Left ventricle myocardium inferior (tissue), 1 donor: Measurements from ENCODE around the gene LANCL2. TPM values are rescaled to one million over a fixed set of nuclear protein-coding genes. Genes with fewer than 3 reads are reported as not detected.

Experiments
- DNase-seq: peaks from one replicate; pipeline ENCODE4 v3.0.0-alpha.2; 2020
- H3K27ac ChIP-seq: fragments of 200-600 bp; replicated peaks from 2 replicates; pipeline ENCODE4 v1.8.0; 2021
- H3K27me3 ChIP-seq: fragments of 200-600 bp; 2 replicates; pipeline ENCODE4 v1.8.0; 2021; ENCODE audit warnings: low read depth
- H3K36me3 ChIP-seq: fragments of 200-600 bp; 2 replicates; pipeline ENCODE4 v1.8.0; 2021
- H3K4me1 ChIP-seq: fragments of 200-600 bp; 2 replicates; pipeline ENCODE4 v1.8.0; 2021
- H3K4me3 ChIP-seq: fragments of 200-600 bp; 2 replicates; pipeline ENCODE4 v1.8.0; 2021; ENCODE audit warnings: mild to moderate bottlenecking, moderate library complexity
- H3K9me3 ChIP-seq: fragments of 200-600 bp; replicated peaks from 2 replicates; pipeline ENCODE4 v1.8.0; 2021
- intact Hi-C: fragments of 100-400 bp; cut with micrococcal nuclease; formaldehyde crosslinking; loops from one replicate; pipeline ENCODE4 v1.11.0; 2022
- total RNA-seq: library from RNA; stranded (reverse); fragmentation: NEBNext Ultra II Directional; extraction: Animal tissue kit (Norgen Biotek cat#: 25700); gene quantifications from one replicate; pipeline ENCODE4 v1.2.1, GENCODE V29; 2021
- TF ChIP-seq, protein P1 (sequence below): fragments of 200-600 bp; IDR thresholded peaks from 2 replicates; pipeline ENCODE4 v1.8.0; 2021; ENCODE audit warnings: antibody characterized with exemption, mild to moderate bottlenecking, borderline replicate concordance
- donor health status: DM: no; HTN: yes; CAD: no; lungs with severe emphysema.

LANCL2 gene
- total RNA-seq, 1 donor from 2014 or later, result 7.9 TPM

- Histone ChIP-seq H3K9me3 (no peaks in the 10 kb centered on the region), H3K27me3 (peaks cover 18% of the 10 kb centered on the region), H3K36me3 (no peaks in the 10 kb centered on the region), H3K27ac (no peak overlapping the region), H3K4me1 (peaks cover 5% of the 10 kb centered on the region), H3K4me3 (no peak overlapping the region)
- TF ChIP-seq, protein P1, sequence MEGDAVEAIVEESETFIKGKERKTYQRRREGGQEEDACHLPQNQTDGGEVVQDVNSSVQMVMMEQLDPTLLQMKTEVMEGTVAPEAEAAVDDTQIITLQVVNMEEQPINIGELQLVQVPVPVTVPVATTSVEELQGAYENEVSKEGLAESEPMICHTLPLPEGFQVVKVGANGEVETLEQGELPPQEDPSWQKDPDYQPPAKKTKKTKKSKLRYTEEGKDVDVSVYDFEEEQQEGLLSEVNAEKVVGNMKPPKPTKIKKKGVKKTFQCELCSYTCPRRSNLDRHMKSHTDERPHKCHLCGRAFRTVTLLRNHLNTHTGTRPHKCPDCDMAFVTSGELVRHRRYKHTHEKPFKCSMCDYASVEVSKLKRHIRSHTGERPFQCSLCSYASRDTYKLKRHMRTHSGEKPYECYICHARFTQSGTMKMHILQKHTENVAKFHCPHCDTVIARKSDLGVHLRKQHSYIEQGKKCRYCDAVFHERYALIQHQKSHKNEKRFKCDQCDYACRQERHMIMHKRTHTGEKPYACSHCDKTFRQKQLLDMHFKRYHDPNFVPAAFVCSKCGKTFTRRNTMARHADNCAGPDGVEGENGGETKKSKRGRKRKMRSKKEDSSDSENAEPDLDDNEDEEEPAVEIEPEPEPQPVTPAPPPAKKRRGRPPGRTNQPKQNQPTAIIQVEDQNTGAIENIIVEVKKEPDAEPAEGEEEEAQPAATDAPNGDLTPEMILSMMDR, result no peak
- intact Hi-C loops, result no loop called here
- no peak for DNase-seq
Observed at GRCh38 chr7:55448526-55448925, 83.4 kb downstream of the LANCL2 start.

DNA sequence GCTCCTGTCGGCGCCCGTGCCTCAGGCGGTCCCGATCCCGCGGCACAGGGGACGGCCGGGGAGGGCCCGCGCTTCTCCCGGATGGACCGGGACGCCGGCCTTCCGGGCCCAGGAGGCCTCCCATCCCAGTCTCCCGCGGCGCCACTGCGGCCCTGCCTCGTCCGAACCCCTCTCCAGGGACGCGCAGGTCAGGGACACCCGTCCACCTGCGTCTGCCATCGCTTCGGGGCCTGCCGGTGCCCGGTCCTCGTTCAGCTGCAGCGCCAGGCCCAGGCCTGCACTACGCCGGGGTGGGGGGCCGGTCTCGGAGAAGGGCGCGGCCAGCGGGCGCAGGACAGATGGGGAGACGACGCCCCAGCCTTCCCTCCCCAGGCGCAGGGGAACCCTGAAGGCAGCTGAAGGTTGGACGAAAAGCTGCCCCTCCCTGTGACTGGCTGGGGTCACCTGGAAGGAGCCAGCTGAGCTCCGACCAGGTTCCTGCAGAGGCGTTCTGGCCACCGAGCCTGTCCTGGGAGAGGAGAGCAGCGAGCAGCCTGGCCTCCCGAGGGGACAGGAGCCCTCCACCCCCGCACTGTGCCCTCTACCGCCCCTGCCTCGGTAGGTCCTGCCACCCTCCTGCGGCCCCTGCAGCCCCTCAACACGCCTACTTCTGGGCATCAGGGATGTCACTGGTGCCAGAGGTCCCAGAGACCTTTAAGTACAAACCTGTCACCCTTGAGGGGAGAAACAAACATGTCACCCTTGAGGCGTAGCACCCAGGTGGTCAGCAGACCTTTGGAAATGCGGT, 84.3 kb downstream of the LANCL2 start:
- intact Hi-C loops, result no loop called here
- no peak overlapping the region for H3K4me3 ChIP-seq
- TF ChIP-seq, protein P1, result no peak

DNA sequence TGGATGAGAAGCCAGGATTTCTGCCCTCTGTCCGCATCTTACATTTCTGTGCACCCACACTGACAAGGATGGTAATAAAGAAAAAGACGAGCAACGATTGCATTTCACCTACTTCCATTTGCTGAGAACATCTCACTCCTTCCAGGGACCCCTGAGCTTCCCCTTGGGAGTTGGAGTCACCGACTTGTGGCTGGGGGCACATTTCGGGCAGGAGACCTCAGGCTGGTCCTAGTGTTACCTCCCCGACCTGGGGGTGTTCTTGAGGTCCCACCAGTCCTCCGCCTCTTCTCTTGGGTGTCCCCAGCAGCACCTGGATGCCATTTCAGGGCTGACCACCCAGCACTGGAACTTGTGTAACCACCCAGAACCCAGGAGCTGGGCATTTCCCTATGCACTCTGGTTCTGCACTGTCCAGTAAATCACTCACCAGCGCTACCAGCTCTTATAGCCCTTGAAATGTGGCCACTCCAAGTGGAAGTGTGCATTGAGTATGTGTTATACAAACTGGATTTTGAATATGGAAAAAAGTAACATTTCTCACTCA, 84.9 kb downstream of the LANCL2 start:
- no peak for DNase-seq
- no peak overlapping the region for H3K27ac ChIP-seq
- H3K4me1 ChIP-seq, result peaks cover 5% of the 10 kb centered on the region
- no peaks in the 10 kb centered on the region for H3K9me3 ChIP-seq
- H3K4me3 ChIP-seq, result no peak overlapping the region
- no peaks in the 10 kb centered on the region for H3K36me3 ChIP-seq
- peaks cover 18% of the 10 kb centered on the region for H3K27me3 ChIP-seq
- intact Hi-C loops, result no loop called here
- TF ChIP-seq, protein P1, result no peak

More for the DNA sequence above, 84.3 kb downstream of the LANCL2 start:
- Histone ChIP-seq H3K36me3 (no peaks in the 10 kb centered on the region), H3K9me3 (no peaks in the 10 kb centered on the region), H3K4me1 (peaks cover 5% of the 10 kb centered on the region), H3K27ac (no peak overlapping the region), H3K27me3 (peaks cover 18% of the 10 kb centered on the region)
- no peak for DNase-seq

DNA sequence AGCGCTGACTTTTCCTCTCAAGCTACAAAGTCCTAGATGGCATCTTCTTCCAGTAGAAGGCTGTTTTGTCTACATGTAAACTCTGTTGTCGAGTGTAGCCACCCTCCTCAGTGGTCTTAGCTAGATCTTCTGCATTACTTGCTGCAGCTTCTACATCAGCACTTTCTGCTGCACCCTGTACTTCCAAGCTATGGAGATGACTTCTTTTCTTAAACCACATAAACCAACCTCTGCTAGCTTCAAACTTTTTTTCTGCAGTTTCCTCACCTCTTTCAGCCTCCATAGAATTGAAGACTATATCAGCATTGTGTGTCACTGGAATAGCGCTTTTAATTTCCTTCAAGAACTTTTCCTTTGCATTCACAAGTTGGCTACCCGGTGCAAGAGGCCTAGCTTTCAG, 87.8 kb downstream of the LANCL2 start:
- no peak for DNase-seq
- H3K27ac ChIP-seq, result no peak overlapping the region
- peaks cover 18% of the 10 kb centered on the region for H3K27me3 ChIP-seq
- peaks cover 18% of the 10 kb centered on the region for H3K9me3 ChIP-seq
- H3K4me3 ChIP-seq, result no peak overlapping the region
- H3K36me3 ChIP-seq, result no peaks in the 10 kb centered on the region
- H3K4me1 ChIP-seq, result no peaks in the 10 kb centered on the region
- intact Hi-C loops, result no loop called here
- TF ChIP-seq, protein P1, result no peak

GRCh38 chr7:55457801-55458200, 92.7 kb downstream of the LANCL2 start:
- Histone ChIP-seq H3K27ac (no peak overlapping the region), H3K9me3 (peaks cover 38% of the 10 kb centered on the region), H3K27me3 (no peaks in the 10 kb centered on the region), H3K4me3 (no peak overlapping the region), H3K36me3 (no peaks in the 10 kb centered on the region), H3K4me1 (no peaks in the 10 kb centered on the region)
- no peak for DNase-seq
- intact Hi-C loops, result no loop called here
- TF ChIP-seq, protein P1, result no peak
